GM18909 (cell line): Measurements from ENCODE around the gene ATP8B4.

Source experiments
- ATAC-seq: cut with Tn5 transposase; IDR thresholded peaks from one replicate; pipeline ENCODE4 v1.9.1; 2021; ENCODE audit warnings: mild to moderate bottlenecking; ENCODE audit not compliant: unreplicated experiment, poor library complexity

ATP8B4 gene

DNA sequence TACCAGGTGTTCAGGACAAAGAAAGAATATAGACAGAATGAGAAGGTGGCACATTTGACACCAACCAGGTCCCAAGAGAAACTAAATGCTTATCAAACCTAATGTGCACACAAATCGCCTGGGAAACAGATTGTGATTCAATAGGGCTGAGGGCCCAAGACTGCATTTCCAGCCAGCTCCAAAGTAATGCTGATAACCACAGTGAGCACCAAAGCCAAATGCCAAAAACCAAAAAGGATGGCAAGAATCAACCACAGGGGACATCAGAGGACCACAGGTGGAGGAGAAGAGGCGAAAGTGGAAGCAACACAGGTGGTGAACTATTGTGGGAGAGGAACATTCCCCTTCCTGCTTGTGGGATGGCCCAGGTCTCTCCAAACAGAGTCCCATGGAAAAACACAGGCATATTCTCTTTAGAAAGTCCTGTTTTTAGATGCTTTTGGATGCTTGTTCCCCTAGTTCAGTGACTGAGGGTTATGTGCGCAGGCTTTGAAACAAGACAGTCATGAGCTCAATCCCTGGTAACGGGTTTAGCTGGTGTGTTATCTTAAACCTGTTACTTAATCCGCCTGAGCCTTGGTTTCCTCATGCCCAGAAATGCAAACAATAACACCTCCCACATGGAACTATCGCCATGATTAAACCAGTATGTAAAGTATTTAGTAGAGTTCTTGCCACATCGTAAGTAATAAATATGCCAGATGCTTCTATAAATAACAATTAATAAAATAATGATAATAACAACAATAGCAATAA is 241.7 kb downstream of the ATP8B4 start:
- ATAC-seq, result no peak

- ATAC-seq, result no peak
Observed at GRCh38 chr15:49876401-49877038, 242.5 kb downstream of the ATP8B4 start.

DNA sequence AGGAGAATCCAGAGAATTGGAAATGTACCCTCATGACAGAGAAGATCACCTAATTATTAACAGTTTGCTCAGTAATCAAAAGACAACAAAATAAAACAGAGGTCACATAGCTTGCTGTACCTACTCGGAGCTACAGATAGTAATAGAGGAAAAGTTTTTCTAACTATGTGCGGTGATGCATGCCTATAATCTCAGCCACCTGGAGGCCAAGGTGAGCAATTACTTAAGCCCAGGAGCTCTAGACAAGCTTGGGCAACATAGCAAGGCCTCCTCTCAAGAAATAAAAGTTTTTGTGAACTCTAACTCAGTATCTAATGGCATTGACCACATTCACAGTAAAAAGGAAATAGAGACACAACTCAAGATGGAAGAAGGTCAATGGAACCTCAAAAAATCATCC is 243.6 kb downstream of the ATP8B4 start:
- no peak for ATAC-seq

DNA sequence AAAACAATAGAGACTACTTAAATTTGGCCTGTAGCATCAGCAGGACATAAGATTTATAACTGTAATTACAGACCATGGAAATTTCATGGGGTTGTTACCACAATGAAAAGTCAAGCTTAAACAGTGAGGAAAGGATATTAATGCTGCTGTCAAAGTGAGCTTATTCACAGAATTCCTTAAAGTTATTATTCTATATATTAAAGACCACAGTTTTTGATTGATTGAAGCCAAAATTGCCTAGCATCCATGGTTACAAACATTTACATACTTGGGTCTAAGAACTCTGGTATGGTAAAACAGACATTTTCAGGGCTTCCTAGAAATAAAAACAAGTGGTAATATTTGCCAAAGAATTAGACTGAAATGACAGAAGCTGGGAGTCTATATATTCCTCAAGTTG is 248.6 kb downstream of the ATP8B4 start:
- no peak for ATAC-seq

GRCh38 chr15:49868348-49868747 is 250.7 kb downstream of the ATP8B4 start:
- ATAC-seq, result no peak

GRCh38 chr15:49865925-49866757 is 252.9 kb downstream of the ATP8B4 start:
- ATAC-seq, result no peak

DNA sequence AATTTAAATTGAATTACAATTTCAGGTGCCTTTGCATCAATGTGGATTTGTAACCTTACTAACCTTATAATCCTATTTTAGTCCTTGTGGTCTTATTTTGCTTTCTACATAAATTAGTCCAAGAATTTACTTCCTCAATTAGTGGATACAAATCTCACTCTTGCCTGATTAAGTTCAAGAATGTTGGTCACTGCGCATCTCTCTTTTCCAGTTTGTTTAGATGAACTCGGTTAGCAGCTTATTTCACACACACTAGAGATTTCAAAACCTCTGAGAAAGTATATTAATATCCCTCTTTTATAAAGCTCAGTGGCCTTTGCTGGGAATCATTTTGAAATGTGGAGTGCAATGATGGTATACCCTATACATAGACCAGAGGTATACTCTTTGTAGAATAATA is 254.8 kb downstream of the ATP8B4 start:
- ATAC-seq, result no peak

DNA sequence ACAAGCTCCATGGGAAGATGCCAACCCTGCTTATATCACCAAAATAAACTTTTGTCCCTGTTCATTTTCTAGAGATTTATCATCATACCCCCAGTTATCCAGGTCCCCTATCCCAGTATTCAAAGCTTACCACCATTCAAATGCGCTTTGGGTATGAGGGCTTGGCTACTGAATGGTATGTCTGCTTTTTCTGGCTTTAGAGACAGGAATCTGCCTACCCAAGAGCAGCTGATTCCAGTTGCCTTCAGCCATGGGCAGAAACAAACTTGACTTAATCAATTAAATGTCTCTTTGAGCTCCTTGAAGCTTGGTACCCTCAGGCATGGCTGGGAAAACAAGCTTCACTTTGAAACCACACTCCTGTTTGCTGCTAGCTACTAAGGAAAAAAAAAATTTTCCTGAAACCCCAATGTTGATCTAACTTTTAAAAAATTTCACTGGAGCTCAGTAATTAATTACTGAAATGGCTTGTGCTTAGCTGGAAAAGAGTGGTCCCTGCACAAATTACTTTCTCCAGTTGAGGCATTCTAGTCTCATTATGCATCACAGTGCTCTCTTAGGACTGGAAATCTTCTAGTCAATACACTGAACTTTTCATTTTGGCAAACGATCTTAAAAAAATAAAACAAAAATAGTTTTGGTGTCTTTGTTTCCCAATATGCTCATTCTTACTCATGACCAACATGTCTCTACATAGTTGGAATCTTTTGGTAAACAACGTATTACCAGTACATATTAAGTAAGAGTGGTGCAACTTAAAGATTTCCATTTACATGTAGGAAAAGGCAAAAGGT is 255.4 kb downstream of the ATP8B4 start:
- no peak for ATAC-seq

- ATAC-seq, result no peak
Observed at GRCh38 chr15:49860101-49860500, 258.9 kb downstream of the ATP8B4 start.

DNA sequence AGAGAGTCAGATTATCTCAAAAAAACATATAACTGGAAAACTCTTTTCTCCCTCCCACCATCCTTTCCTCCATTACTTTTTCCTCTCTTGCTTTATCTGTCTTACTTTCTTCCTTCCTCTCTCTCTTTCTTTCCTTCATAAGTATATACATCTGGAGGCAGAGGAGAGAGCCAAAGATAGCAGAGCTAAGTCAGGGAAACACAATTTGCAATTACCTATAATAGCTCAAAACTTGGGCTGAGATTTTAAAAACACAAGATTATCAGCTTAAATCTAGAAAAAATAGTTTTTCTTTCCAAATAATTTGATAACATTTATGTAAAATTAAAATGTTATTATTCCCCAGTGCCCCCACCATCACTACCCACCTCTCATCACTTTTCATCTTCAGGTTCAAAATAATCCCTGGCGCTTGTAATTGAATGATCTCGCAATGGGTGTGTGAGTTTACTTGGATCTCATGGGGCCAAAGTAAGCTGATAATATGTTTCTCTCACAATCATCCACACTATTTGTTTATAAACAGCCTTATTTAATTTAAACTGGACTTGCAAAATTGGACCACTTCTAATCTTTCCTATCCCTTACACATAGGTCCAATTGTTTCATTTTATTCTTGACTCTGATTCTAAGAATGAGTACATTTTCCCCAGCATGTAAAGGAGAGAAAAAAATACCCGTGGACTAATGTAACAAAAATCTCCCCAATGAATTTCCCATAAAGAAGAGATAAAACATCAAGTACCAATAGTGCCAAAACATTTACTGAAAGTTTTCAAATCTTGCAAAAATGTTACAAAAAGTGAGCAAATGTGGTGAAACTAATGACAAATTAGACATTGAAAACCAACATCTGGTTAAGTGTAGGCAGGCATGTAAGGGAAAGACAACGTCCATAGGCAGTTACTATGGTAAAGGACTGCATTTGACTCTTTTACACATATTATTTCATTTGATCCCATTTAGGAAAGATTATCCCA is 261.2 kb downstream of the ATP8B4 start:
- no peak for ATAC-seq

- ATAC-seq, result no peak
Observed at GRCh38 chr15:49855917-49856637, 263.0 kb downstream of the ATP8B4 start.

GRCh38 chr15:49852756-49853155 is 266.3 kb downstream of the ATP8B4 start:
- ATAC-seq, result no peak

DNA sequence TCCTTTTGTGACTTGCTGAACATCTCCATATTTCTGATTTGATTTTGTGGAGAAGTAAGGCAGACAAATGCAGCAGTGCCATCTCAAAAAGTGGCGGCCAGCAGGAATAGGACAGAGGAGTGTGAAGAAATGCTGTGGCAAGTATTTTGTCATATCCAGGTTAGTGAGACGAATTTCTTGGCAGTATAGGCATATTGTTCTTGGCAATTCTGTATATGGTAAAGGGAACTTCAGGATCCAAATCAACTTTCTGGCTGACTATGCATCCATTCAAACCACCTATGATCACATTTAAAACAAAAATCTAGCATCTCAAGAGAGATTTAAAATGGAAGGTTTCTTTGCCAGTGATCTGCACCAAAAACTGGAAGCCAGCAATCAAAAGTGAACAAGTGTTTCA is 270.2 kb downstream of the ATP8B4 start:
- ATAC-seq, result no peak

GRCh38 chr15:49848282-49848724 is 270.7 kb downstream of the ATP8B4 start:
- no peak for ATAC-seq

- ATAC-seq, result no peak
Observed at GRCh38 chr15:49847423-49848281, 271.4 kb downstream of the ATP8B4 start.

DNA sequence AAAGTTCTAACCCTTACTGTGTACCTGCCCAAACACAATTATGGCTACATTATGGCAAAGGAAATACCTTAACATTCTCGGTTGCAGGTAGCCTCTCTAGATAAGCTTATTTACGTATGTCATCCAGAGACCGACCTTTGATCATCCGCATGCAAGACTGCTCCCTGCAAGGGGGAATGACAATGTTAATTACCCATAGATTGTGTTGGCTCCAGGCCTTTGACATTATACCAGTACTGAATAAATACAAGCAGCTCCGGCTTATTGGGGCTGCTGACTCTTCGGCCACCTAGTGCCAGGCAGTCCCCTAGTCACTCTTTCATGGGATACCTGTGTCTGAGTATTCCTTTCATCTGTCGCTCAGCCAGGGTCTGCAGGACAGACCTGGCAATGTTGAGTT is 274.6 kb downstream of the ATP8B4 start:
- ATAC-seq, result no peak

DNA sequence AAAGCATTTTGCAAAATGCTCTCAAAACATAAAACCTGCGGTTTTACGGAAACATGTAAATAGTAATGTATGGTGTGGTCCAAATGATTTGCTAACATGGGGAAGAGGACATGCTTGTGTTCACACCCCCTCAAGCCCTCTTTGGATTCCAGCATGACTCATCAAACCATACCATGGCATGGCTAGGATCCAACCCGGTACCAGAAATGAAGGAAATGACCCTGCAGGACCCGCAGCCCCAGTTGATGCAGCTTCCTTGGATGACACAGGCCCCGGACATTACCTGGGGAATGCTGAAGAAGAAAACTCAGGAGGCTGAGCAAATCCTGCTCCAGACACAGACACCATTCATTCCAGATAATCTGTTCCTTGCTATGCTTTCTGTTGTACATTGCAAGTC is 275.3 kb downstream of the ATP8B4 start:
- no peak for ATAC-seq
